ENCODE results near the gene MSX1.
"Not testable (repeated sequence)": the region's sequence is repeated elsewhere in the genome, so short reads cannot be mapped to it uniquely, and the experiment has no call there.

The MSX1 gene

DNA sequence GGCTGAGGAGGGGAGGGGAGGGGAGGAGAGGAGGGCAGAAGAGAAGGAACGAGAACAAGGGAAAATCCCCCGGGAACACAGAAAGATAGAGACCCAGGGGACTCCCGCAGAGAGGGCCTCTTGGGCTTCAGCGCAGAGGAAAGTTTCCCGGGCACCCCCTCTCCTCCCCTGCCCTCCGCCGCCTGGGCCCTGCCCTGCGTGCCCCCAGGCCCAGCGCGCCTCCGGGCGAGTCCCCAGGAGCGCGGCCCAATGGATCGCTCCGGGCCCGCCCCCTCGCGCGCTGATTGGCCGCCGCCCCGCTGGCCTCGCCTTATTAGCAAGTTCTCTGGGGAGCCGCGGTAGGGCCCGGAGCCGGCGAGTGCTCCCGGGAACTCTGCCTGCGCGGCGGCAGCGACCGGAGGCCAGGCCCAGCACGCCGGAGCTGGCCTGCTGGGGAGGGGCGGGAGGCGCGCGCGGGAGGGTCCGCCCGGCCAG is at the start of gene MSX1:
TSS of gene MSX1 (plus strand) at position 341 of the 474 bp plus-strand sequence. CDS start 235 bp downstream, outside the sequence.
- peak in 1 of 3 experiments; percentile 8 for DNase-seq (ENCODE audit: low read depth in 3 of 3)

- DNase-seq (ENCODE audit: low read depth in 3 of 3), result no peak
These were observed 49.2 kb upstream of the MSX1 start for GRCh38 chr4:4810092-4810774.

DNA sequence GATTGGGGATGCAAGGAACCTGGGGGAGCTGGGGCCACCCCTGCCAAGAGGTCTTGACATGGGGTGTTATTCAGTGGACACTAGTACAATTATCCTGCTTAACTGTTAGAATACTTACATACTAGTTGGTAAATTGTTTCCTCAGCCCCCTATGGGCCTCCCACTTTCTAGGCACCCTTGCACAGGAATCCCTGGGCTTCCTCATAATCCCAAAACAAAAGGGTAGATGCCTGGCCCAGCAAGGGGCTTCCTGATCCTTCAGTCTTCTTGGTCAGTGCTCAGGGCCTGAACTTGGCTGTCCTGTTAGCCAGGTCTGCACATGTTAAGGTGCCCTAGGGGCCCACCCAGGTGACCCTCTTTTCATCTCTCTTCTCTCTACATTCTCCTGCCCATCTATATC is 48.7 kb upstream of the MSX1 start:
- DNase-seq (ENCODE audit: low read depth in 3 of 3), result no peak

- no peak for DNase-seq (ENCODE audit: low read depth in 3 of 3)
These were observed 47.2 kb upstream of the MSX1 start for GRCh38 chr4:4812145-4812794.

DNA sequence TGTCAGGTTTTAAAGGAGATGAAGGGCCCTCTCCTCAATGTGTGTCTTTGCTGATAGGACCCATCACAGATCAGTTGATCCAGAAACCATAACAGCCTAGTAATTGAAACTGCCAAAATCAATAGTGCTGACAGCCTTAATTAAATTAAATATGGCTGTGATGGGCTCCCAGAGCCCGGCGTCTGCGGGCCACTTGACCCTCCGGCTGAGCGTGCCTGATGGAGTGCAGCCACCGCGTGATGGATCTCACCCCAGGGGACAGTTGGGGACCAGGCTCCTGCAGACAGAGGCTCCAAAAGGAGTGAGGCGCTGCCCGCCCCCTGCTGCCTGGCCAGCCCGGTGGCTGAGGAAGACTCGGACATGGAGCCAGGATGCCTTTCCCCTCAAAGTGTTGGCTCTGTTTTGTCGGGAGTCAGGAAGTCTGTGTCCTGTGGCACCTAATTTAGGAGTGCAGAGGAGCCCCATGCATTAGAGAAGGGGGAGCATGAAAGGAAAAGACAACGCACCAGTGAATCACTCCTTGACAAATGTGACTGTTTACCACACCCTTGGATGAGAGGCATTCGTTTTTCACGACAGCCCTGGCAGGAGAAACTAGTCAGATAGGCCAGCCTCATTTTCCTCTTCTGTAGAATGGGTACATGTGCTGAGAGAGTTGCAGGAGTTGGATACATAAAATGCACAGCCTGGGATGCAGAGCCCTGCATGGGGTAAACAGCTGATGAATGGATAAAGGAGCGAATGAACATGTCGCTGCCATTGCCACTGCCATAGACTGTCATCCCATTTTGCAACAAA is 40.9 kb upstream of the MSX1 start:
- DNase-seq (ENCODE audit: low read depth in 3 of 3), result no peak

DNA sequence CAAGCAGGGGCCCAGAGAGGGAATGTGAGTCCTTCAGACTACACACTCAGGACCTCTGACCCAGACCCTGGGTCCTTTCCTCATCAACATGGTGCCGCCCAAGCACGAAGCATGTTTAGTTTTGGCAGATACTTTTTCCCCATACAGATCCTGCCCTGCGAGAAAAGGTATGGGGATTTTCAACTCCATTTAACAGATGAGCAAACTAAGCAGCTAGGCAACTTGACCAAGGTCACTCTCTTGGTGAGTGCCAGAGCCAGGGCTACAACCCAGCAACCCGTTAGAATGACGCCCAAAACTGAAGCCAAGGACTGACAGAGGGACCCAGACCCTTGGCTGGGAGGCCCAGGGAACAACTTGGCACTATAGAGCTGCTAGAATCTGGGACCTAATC is 40.3 kb upstream of the MSX1 start:
- DNase-seq (ENCODE audit: low read depth in 3 of 3), result no peak

GRCh38 chr4:4820261-4820660 is 39.2 kb upstream of the MSX1 start:
- no peak for DNase-seq (ENCODE audit: low read depth in 3 of 3)

GRCh38 chr4:4820739-4821138 is 38.7 kb upstream of the MSX1 start:
- DNase-seq (ENCODE audit: low read depth in 3 of 3), result no peak

DNA sequence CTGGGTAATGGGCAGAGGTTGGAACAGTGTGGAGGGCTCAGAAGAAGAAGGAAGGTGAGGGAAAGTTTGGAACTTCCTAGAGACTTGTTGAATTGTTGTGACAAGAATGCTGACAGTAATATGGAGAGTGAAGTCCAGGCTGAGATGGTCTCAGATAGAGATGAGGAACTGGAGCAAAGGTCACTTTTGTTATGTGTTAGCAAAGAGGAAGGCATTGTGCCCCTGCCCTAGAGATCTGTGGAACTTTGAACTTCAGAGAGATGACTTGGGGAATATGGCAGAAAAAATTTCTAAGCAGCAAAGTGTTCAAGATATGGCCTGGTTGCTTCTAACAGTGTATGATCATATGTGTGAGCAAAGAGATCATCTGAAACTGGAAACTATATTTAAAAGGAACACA is 37.9 kb upstream of the MSX1 start:
- DNase-seq (ENCODE audit: low read depth in 3 of 3), result no peak

DNA sequence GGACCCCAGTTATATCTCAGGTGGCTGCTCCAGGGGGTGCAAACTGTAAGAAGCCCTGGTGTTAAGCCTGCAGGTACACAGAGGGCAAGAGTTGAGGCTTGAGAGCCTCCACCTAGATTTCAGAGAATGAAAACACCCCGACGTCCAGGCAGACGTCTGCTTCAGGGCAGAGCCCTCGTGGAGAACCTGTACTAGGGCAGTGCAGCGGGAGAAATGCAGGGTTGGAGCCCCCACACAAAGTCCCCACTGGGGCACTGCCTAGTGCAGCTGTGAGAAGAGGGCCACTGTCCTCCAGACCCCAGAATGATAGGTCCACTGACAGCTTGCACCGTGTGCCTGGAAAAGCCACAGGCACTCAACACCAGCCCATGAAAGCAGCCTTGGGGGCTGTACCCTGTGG is 37.2 kb upstream of the MSX1 start:
- not testable (repeated sequence) for DNase-seq (ENCODE audit: low read depth in 3 of 3)

GRCh38 chr4:4823621-4824162 is 35.8 kb upstream of the MSX1 start:
- no peak for DNase-seq (ENCODE audit: low read depth in 3 of 3)

GRCh38 chr4:4824232-4824631 is 35.2 kb upstream of the MSX1 start:
- DNase-seq (ENCODE audit: low read depth in 3 of 3), result no peak

DNA sequence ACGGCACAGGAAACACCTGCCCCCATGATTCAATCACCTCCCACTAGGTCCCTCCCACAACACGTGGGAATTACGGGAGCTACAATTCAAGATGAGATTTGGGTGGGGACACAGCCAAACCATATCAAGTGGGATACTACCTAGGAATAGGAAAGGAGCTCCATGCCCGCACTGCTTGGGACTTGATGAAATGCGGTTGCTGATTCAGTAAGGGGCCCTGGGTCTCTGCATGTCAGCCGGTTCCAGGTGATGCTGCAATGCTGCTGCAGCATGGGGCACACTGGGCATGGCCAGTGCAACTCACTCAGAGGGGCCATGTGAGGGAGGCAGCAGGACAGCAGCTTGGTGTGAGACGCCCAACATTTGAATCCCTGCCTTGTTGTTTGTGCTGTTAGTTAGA is 34.0 kb upstream of the MSX1 start:
- no peak for DNase-seq (ENCODE audit: low read depth in 3 of 3)

DNA sequence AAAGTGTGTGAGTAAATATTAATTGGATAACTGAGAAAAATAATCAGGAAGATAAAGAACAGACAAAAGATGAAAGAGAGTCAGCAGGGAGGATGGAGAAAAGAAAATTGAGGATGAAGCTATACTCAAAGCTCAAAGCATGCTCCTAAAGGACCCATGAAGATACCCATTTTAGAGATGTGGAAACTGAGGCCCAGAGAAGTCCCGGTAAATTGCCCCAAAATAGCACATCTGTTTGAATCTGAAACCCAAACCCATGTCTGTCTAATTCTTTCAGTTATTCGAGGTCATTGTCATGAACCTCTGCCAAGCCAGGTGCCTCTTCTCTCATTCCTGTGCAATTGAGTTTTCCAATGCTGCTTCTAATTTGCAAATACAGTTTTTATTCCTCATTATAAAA is 29.6 kb upstream of the MSX1 start:
- no peak for DNase-seq (ENCODE audit: low read depth in 3 of 3)

DNA sequence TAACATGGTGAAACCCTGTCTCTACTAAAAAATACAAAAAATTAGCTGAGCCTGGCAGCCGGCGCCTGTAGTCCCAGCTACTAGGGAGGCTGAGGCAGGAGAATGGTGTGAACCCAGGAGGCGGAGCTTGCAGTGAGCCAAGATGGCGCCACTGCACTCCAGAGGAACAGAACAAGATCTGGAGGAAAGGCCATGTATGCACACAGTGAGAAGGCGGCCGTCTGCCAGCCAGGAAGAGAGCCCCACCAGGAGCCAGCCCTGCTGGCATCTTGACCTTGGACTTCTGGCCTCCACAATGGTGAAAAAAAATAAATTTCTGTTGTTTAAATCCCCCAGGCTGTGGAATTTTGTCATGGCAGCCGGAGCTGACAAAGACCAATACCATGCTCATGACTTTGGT is 28.2 kb upstream of the MSX1 start:
- no peak for DNase-seq (ENCODE audit: low read depth in 3 of 3)

GRCh38 chr4:4831825-4832224 is 27.6 kb upstream of the MSX1 start:
- DNase-seq (ENCODE audit: low read depth in 3 of 3), result no peak

GRCh38 chr4:4836044-4836443 is 23.4 kb upstream of the MSX1 start:
- DNase-seq (ENCODE audit: low read depth in 3 of 3), result no peak

DNA sequence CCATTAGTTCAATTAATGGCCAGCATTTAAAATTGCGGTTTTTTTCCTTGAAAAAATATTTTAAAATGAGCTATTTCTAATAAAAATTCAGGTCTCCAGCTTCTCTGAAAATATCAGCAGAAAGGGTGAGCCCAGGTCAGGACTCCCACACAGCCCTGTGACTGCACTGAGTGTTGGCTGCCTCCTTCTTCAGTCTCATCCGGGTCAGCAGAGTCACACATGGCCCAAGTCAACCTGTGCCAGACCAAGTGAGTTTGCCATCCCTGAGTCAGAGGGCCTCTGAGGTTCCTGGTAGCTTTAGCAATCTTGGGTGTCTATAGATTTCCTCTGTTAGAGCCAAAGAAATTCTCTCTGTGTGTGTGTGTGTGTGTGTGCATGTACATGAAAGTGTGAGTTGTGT is 22.1 kb upstream of the MSX1 start:
- DNase-seq (ENCODE audit: low read depth in 3 of 3), result no peak

DNA sequence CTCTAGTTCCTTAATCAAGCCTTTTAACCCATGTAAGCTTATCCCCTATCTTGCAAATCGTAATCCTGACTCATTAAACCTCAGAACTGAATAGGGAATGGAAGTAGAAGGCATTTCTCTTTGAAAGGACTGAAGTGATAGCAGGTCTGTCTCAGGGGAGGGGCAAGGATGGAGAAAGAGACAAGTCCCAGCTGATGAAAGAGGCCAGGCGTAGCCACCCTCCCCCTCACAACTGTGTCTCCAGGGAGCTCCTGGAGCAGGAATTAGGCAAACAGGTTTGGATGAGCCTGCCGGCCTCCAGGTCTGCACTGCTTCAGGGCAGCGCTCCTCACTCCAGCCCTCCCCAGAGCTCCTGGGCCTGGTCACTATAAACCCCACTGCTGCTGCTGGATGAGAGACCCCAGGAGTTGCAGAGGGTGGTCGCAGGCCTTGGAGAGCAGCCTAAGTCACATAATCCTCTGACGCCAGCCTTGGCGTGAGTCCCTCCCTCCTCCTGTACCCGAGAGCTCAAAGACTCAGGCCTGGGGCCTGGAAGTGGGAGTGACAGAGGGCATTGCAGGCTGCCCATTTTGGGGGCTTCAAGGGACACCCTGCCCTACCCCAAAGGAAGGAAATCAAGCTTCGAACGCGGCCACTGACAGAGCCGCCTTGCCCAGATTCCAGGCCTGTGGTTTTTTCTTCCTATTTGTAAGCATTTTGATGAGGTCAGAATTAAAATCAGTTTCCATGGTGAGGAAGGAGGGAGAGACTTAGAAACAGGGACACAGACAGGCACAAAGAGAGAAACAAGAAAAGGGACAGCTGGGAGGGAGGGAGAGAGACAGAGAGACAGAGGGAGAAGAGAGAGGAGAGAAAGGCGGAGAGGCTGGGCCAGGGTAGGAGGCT is 21.2 kb upstream of the MSX1 start:
- DNase-seq (ENCODE audit: low read depth in 3 of 3), result no peak

DNA sequence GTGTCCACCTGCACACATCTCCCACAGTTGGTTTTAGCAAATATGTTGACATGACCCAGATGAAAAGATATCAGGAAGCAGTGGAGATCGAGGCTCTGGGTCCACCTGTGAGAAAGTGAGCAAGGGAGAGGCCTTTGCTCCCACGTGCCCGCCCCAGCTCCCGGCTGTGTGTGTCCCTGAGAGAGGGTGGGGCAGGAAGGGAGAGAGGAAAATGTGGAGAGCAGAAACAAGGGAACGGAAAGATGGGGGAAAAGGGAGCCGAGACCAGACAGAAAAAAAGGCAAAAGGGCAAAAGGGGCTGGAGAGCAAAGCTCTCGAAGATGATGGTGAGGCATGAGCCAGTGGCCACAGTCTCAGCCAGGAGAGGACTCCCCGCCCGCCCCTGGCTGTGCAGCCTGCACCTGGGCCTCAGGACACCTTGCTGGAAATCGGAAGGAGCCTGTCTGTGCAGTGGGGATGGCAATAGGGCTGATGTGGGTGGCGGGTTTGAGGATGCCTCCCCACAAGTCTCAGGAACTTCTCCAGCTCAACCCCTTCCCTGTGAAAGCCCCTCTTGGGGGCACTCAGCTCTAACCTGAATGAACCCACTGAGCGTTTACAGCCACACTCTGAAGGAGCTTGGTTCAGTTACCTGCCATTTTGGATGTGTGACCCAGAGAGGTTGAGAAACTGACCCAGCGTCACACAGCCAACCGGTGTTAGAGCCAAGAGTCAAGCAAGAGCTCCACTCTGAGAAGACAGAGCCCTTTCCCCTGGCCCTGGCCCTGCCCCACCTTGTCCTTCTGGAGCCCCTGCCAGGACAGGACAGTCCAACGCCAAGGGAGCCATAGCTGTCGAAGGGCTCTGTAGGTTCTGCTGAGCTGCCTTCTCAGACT is 20.3 kb upstream of the MSX1 start:
- no peak for DNase-seq (ENCODE audit: low read depth in 3 of 3)
